H9 (cell line): ENCODE results near the gene CCNB1. TPM values are rescaled to one million over a fixed set of nuclear protein-coding genes. Genes with fewer than 3 reads are reported as not detected.

Experiments
- DNase-seq: peaks from one replicate; pipeline ENCODE4 v3.0.0-alpha.2; 2017
- H2AFZ ChIP-seq: one replicate; pipeline ENCODE4 v1.6.1; 2013; ENCODE audit warnings: mild to moderate bottlenecking, low read length, control low read depth, moderate library complexity
- H2AK5ac ChIP-seq: 2 replicates; pipeline ENCODE4 v1.6.1; 2013; ENCODE audit warnings: low read length, control low read depth, mixed read lengths; ENCODE audit not compliant: insufficient read length
- H2BK120ac ChIP-seq: one replicate; pipeline ENCODE4 v1.6.1; 2013; ENCODE audit warnings: low read depth, mild to moderate bottlenecking, low read length, control low read depth, inconsistent platforms; ENCODE audit not compliant: poor library complexity, severe bottlenecking
- H2BK12ac ChIP-seq: 2 replicates; pipeline ENCODE4 v1.6.1; 2013; ENCODE audit warnings: low read length, control low read depth, mixed read lengths, low read depth; ENCODE audit not compliant: insufficient read length
- H2BK15ac ChIP-seq: 2 replicates; pipeline ENCODE4 v1.6.1; 2013; ENCODE audit warnings: low read depth, low read length, control low read depth
- H2BK20ac ChIP-seq: one replicate; pipeline ENCODE4 v1.6.1; 2013; ENCODE audit warnings: low read depth, mild to moderate bottlenecking, low read length, control low read depth, inconsistent platforms; ENCODE audit not compliant: poor library complexity, severe bottlenecking
- H2BK5ac ChIP-seq: 2 replicates; pipeline ENCODE4 v1.6.1; 2013; ENCODE audit warnings: low read length, control low read depth, mixed read lengths; ENCODE audit not compliant: insufficient read length
- H3K14ac ChIP-seq: 2 replicates; pipeline ENCODE4 v1.6.1; 2013; ENCODE audit warnings: low read length, control low read depth; ENCODE audit not compliant: insufficient read depth
- H3K18ac ChIP-seq: 2 replicates; pipeline ENCODE4 v1.6.1; 2013; ENCODE audit warnings: low read depth, mild to moderate bottlenecking, mixed read lengths, low read length, control low read depth; ENCODE audit not compliant: insufficient read length
- H3K23ac ChIP-seq: 2 replicates; pipeline ENCODE4 v1.6.1; 2013; ENCODE audit warnings: low read length, control low read depth, mixed read lengths, low read depth; ENCODE audit not compliant: insufficient read length
- H3K23me2 ChIP-seq: 2 replicates; pipeline ENCODE4 v1.6.1; 2013; ENCODE audit warnings: low read depth, mild to moderate bottlenecking, mixed read lengths, low read length, control low read depth; ENCODE audit not compliant: insufficient read length, poor library complexity, severe bottlenecking
- H3K27ac ChIP-seq: 2 replicates; pipeline ENCODE4 v1.5.1; 2013; ENCODE audit warnings: low read length, control low read depth, mixed read lengths, low read depth; ENCODE audit not compliant: insufficient read length
- H3K27me3 ChIP-seq: 2 replicates; pipeline ENCODE4 v1.6.1; 2013; ENCODE audit warnings: low read length, control low read depth, inconsistent platforms; ENCODE audit not compliant: insufficient read depth
- H3K4ac ChIP-seq: 2 replicates; pipeline ENCODE4 v1.6.1; 2013; ENCODE audit warnings: low read depth, mild to moderate bottlenecking, control low read depth, inconsistent platforms, low read length, moderate library complexity
- H3K4me1 ChIP-seq: 2 replicates; pipeline ENCODE4 v1.6.1; 2013; ENCODE audit warnings: low read length, control low read depth, inconsistent platforms; ENCODE audit not compliant: insufficient read depth
- H3K4me2 ChIP-seq: 2 replicates; pipeline ENCODE4 v1.6.1; 2013; ENCODE audit warnings: low read length, control low read depth, mixed read lengths; ENCODE audit not compliant: insufficient read length, insufficient read depth
- H3K56ac ChIP-seq: 2 replicates; pipeline ENCODE4 v1.6.1; 2013; ENCODE audit warnings: low read depth, mild to moderate bottlenecking, mixed read lengths, low read length, control low read depth; ENCODE audit not compliant: insufficient read length
- H3K79me1 ChIP-seq: 2 replicates; pipeline ENCODE4 v1.6.1; 2013; ENCODE audit warnings: low read depth, mild to moderate bottlenecking, moderate library complexity, low read length, control low read depth, inconsistent platforms; ENCODE audit not compliant: insufficient read depth, poor library complexity, severe bottlenecking
- H3K79me2 ChIP-seq: 2 replicates; pipeline ENCODE4 v1.6.1; 2013; ENCODE audit warnings: low read length, control low read depth, inconsistent platforms; ENCODE audit not compliant: insufficient read depth
- H3K9ac ChIP-seq: 2 replicates; pipeline ENCODE4 v1.6.1; 2013; ENCODE audit warnings: low read length, control low read depth, mixed read lengths; ENCODE audit not compliant: insufficient read length; ENCODE audit errors: extremely low read depth
- H3K9me3 ChIP-seq: one replicate; pipeline ENCODE4 v1.6.1; 2013; ENCODE audit warnings: low read depth, low read length, inconsistent platforms; ENCODE audit not compliant: control insufficient read depth
- H3T11ph ChIP-seq: one replicate; pipeline ENCODE4 v1.6.1; 2013; ENCODE audit warnings: mild to moderate bottlenecking, low read length, control low read depth, inconsistent platforms
- H4K20me1 ChIP-seq: one replicate; pipeline ENCODE4 v1.6.1; 2013; ENCODE audit not compliant: control insufficient read depth, insufficient read length, insufficient read depth
- H4K5ac ChIP-seq: 2 replicates; pipeline ENCODE4 v1.6.1; 2013; ENCODE audit warnings: low read depth, mild to moderate bottlenecking, mixed read lengths, low read length, control low read depth; ENCODE audit not compliant: insufficient read length
- H4K8ac ChIP-seq: replicated peaks from 2 replicates; pipeline ENCODE4 v1.6.1; 2013; ENCODE audit warnings: low read length, control low read depth, mixed read lengths, low read depth; ENCODE audit not compliant: insufficient read length
- H4K91ac ChIP-seq: 2 replicates; pipeline ENCODE4 v1.6.1; 2013; ENCODE audit warnings: low read depth, mild to moderate bottlenecking, moderate library complexity, mixed read lengths, low read length, control low read depth; ENCODE audit not compliant: insufficient read length
- H3K27ac Mint-ChIP-seq, 3 experiments: 2 replicates in 2 of 3; 3 replicates in 1 of 3; pipeline ENCODE4 v1.8.0; 2020 to 2021; ENCODE audit warnings: mixed read lengths in 3 of 3, mild to moderate bottlenecking in 1 of 3, moderate library complexity in 1 of 3
- H3K27me3 Mint-ChIP-seq: 2 replicates; pipeline ENCODE4 v1.8.0; 2021; ENCODE audit warnings: low read depth, mild to moderate bottlenecking, moderate library complexity, mixed read lengths
- H3K36me3 Mint-ChIP-seq, 3 experiments: 2 replicates in 2 of 3; 3 replicates in 1 of 3; pipeline ENCODE4 v1.8.0; 2020 to 2021; ENCODE audit warnings: low read depth in 3 of 3, mixed read lengths in 3 of 3; ENCODE audit not compliant: insufficient read depth in 1 of 3
- H3K4me1 Mint-ChIP-seq, 2 experiments: 2 replicates each; pipeline ENCODE4 v1.8.0; 2020; ENCODE audit warnings: mixed read lengths in 2 of 2
- H3K4me3 Mint-ChIP-seq, 2 experiments: 2 replicates in 1 of 2; 3 replicates in 1 of 2; pipeline ENCODE4 v1.8.0; 2020 to 2021; ENCODE audit warnings: mild to moderate bottlenecking in 2 of 2, mixed read lengths in 2 of 2, moderate library complexity in 1 of 2
- H3K9me3 Mint-ChIP-seq, 2 experiments: 2 replicates in 1 of 2; 3 replicates in 1 of 2; pipeline ENCODE4 v1.8.0; 2020; ENCODE audit warnings: mild to moderate bottlenecking in 2 of 2, mixed read lengths in 2 of 2, moderate library complexity in 1 of 2
- CTCF ChIP-seq: fragments of 200-600 bp; sonication (generic); conservative IDR thresholded peaks from 3 replicates; pipeline ENCODE4 v1.8.0; 2021; ENCODE audit warnings: antibody characterized with exemption, mild to moderate bottlenecking
- WGBS: extraction: QIAGEN DNeasy Blood & Tissue Kit; methylation state at CpG from one replicate; pipeline ENCODE4 v1.1.7; 2013; ENCODE audit warnings: missing lambda C conversion rate, low lambda C conversion rate, mixed read lengths; ENCODE audit not compliant: insufficient read length; ENCODE audit errors: extremely low coverage; 5-methylcytosine and 5-hydroxymethylcytosine counted together
- total RNA-seq: library from RNA; stranded (reverse); gene quantifications from 2 replicates; pipeline ENCODE4 v1.2.1, GENCODE V29; 2021

CCNB1 gene
- total RNA-seq, 1 experiment from 2014 or later, result 310 TPM

GRCh38 chr5:69209602-69210001 is 42.7 kb downstream of the CCNB1 start:
- Histone ChIP-seq H3K9ac (no peak overlapping the region), H3K4ac (no peak overlapping the region), H3K23ac (no peak overlapping the region), H4K91ac (no peak overlapping the region), H3K9me3 (no peaks in the 10 kb centered on the region), H2AFZ (no peak overlapping the region), H3K14ac (no peak overlapping the region), H4K20me1 (no peaks in the 10 kb centered on the region), H3K18ac (no peak overlapping the region), H3K79me1 (no peaks in the 10 kb centered on the region), H4K8ac (no peak overlapping the region), H3K56ac (no peak overlapping the region), H3K4me2 (no peak overlapping the region), H2BK5ac (no peak overlapping the region), H2BK15ac (no peak overlapping the region), H2BK12ac (no peak overlapping the region), H3K23me2 (no peaks in the 10 kb centered on the region), H2BK120ac (no peak overlapping the region), H2AK5ac (no peak overlapping the region), H2BK20ac (no peak overlapping the region), H3K79me2 (no peaks in the 10 kb centered on the region), H3K4me1 (no peaks in the 10 kb centered on the region), H3K27ac (no peak overlapping the region), H3K27me3 (no peaks in the 10 kb centered on the region), H3T11ph (no peak overlapping the region), H4K5ac (no peak overlapping the region)
- no peaks in the 10 kb centered on the region for H3K4me1 Mint-ChIP-seq
- H3K27me3 Mint-ChIP-seq, result no peaks in the 10 kb centered on the region
- no peak overlapping the region for H3K4me3 Mint-ChIP-seq
- no CpG with 5 or more reads among the region's 2 CpGs for WGBS
- H3K9me3 Mint-ChIP-seq, result no peaks in the 10 kb centered on the region
- DNase-seq, result no peak
- no peak overlapping the region for H3K27ac Mint-ChIP-seq
- peaks cover 14 to 53% (median 47%) of the 10 kb centered on the region in 3 experiments; a peak in 6 of 7 replicates for H3K36me3 Mint-ChIP-seq
- no peak for TF ChIP-seq CTCF
